ENCODE data around the gene ANKRD11. TPM values are rescaled to one million over a fixed set of nuclear protein-coding genes. Genes with fewer than 3 reads are reported as not detected.

Gene ANKRD11
- total RNA-seq, 2 donors from 2014 or later, result 118 to 159 TPM

GRCh38 chr16:89376812-89377452, 113.4 kb downstream of the ANKRD11 start:
- no peak for TF ChIP-seq CTCF (conservative IDR thresholded peaks at IDR 0.05)
- Mint-ChIP-seq H3K4me1 (peaks cover 47% of the 10 kb centered on the region), H3K36me3 (ENCODE audit: low read depth) (peaks cover 5% of the 10 kb centered on the region), H3K9me3 (no peaks in the 10 kb centered on the region), H3K4me3 (no peak overlapping the region), H3K27ac (no peak overlapping the region), H3K27me3 (ENCODE audit: insufficient read depth) (no peaks in the 10 kb centered on the region)
- WGBS, 2 experiments (ENCODE audit: insufficient coverage in 1 of 2, insufficient read length in 1 of 2), result 92 to 96% methylated on average over 5 to 8 of the region's 8 CpGs
- H3K36me3 ChIP-seq (ENCODE audit: control insufficient read depth, insufficient read depth, low read length), result no peaks in the 10 kb centered on the region
- H3K9me3 ChIP-seq (ENCODE audit: control insufficient read depth, low read length), result no peaks in the 10 kb centered on the region
- no peak overlapping the region for H3K4me3 ChIP-seq (ENCODE audit: low read length)
- peaks cover 6% of the 10 kb centered on the region for H3K4me1 ChIP-seq (ENCODE audit: control insufficient read depth, insufficient read depth, low read length)
- H3K27ac ChIP-seq (ENCODE audit: low read depth, low read length), result no peak overlapping the region
- H3K9ac ChIP-seq (ENCODE audit: extremely low read depth, low read length, poor library complexity, severe bottlenecking), result no peak overlapping the region
- DNase-seq, result no peak
- H3K27me3 ChIP-seq (ENCODE audit: control insufficient read depth, insufficient read depth, low read length, poor library complexity, severe bottlenecking), result no peaks in the 10 kb centered on the region

GRCh38 chr16:89375686-89376085, 114.7 kb downstream of the ANKRD11 start:
- H3K4me1 Mint-ChIP-seq, result peaks cover 38% of the 10 kb centered on the region
- no peak for DNase-seq
- Histone ChIP-seq H3K27me3 (ENCODE audit: control insufficient read depth, insufficient read depth, low read length, poor library complexity, severe bottlenecking) (no peaks in the 10 kb centered on the region), H3K27ac (ENCODE audit: low read depth, low read length) (no peak overlapping the region), H3K9me3 (ENCODE audit: control insufficient read depth, low read length) (no peaks in the 10 kb centered on the region), H3K4me1 (ENCODE audit: control insufficient read depth, insufficient read depth, low read length) (peaks cover 4% of the 10 kb centered on the region), H3K9ac (ENCODE audit: extremely low read depth, low read length, poor library complexity, severe bottlenecking) (no peak overlapping the region), H3K36me3 (ENCODE audit: control insufficient read depth, insufficient read depth, low read length) (peaks cover 6% of the 10 kb centered on the region), H3K4me3 (ENCODE audit: low read length) (no peak overlapping the region)
- no peak for TF ChIP-seq CTCF (conservative IDR thresholded peaks at IDR 0.05)
- 93 to 98% methylated on average over 8 to 10 of the region's 10 CpGs for WGBS, 2 experiments (ENCODE audit: insufficient coverage in 1 of 2, insufficient read length in 1 of 2)
- H3K36me3 Mint-ChIP-seq (ENCODE audit: low read depth), result peaks cover 5% of the 10 kb centered on the region
- no peaks in the 10 kb centered on the region for H3K9me3 Mint-ChIP-seq
- H3K27me3 Mint-ChIP-seq (ENCODE audit: insufficient read depth), result no peaks in the 10 kb centered on the region
- no peak overlapping the region for H3K4me3 Mint-ChIP-seq
- H3K27ac Mint-ChIP-seq, result peak overlapping the region; percentile 62

- H3K9ac ChIP-seq (ENCODE audit: extremely low read depth, low read length, poor library complexity, severe bottlenecking), result no peak overlapping the region
- no peaks in the 10 kb centered on the region for H3K9me3 ChIP-seq (ENCODE audit: control insufficient read depth, low read length)
- H3K36me3 Mint-ChIP-seq (ENCODE audit: low read depth), result peaks cover 5% of the 10 kb centered on the region
- no peaks in the 10 kb centered on the region for H3K9me3 Mint-ChIP-seq
- H3K4me1 Mint-ChIP-seq, result peaks cover 31% of the 10 kb centered on the region
- peaks cover 6% of the 10 kb centered on the region for H3K36me3 ChIP-seq (ENCODE audit: control insufficient read depth, insufficient read depth, low read length)
- H3K4me3 Mint-ChIP-seq, result no peak overlapping the region
- 93 to 95% methylated on average over 17 to 19 of the region's 19 CpGs for WGBS, 2 experiments (ENCODE audit: insufficient coverage in 1 of 2, insufficient read length in 1 of 2)
- no peak for DNase-seq
- no peaks in the 10 kb centered on the region for H3K27me3 Mint-ChIP-seq (ENCODE audit: insufficient read depth)
- no peak overlapping the region for H3K4me3 ChIP-seq (ENCODE audit: low read length)
- TF ChIP-seq CTCF (conservative IDR thresholded peaks at IDR 0.05), result no peak
- H3K4me1 ChIP-seq (ENCODE audit: control insufficient read depth, insufficient read depth, low read length), result no peaks in the 10 kb centered on the region
- no peak overlapping the region for H3K27ac ChIP-seq (ENCODE audit: low read depth, low read length)
- peak overlapping the region; percentile 9 for H3K27ac Mint-ChIP-seq
- no peaks in the 10 kb centered on the region for H3K27me3 ChIP-seq (ENCODE audit: control insufficient read depth, insufficient read depth, low read length, poor library complexity, severe bottlenecking)
Measured at GRCh38 chr16:89375021-89375420, 115.3 kb downstream of the ANKRD11 start.

All from endodermal cell (in vitro differentiated cells).